ENCODE measurements around the gene MFSD12. TPM values are rescaled to one million over a fixed set of nuclear protein-coding genes. Genes with fewer than 3 reads are reported as not detected.

MFSD12 gene
- polyA plus RNA-seq, 3 donors, result 47.9 to 150 (median 55.5) TPM

GRCh38 chr19:3536429-3537100 lies 20.8 kb downstream of the MFSD12 start:
- H3K27ac Mint-ChIP-seq, result peak overlapping the region in 2 of 7 donors; percentile 2 to 25
- H3K4me2 ChIP-seq (replicated peaks; ENCODE audit: extremely low read depth, low read length, poor library complexity, severe bottlenecking), result no peak overlapping the region
- H3K27me3 ChIP-seq (ENCODE audit: control insufficient read depth in 2 of 2, insufficient read depth in 2 of 2, low read length in 2 of 2), result no peaks in the 10 kb centered on the region
- H4K20me1 ChIP-seq (ENCODE audit: insufficient read depth, low read length), result peaks cover 47% of the 10 kb centered on the region
- peaks cover 41 to 61% of the 10 kb centered on the region in 2 donors for H3K36me3 ChIP-seq (replicated peaks in 1 of 2; ENCODE audit: control insufficient read depth in 1 of 2, insufficient read depth in 2 of 2, low read length in 2 of 2)
- peaks cover 10% of the 10 kb centered on the region for H3K4me1 Mint-ChIP-seq
- peaks cover 35 to 60% of the 10 kb centered on the region in 2 donors for H3K36me3 Mint-ChIP-seq
- H3K4me1 ChIP-seq (ENCODE audit: control insufficient read depth in 1 of 2, insufficient read depth in 2 of 2, low read length in 2 of 2), result peaks cover 0 to 5% of the 10 kb centered on the region in 2 donors
- no peak for TF ChIP-seq CTCF (IDR thresholded peaks at IDR 0.05)
- peaks cover 0 to 1% (median 0%) of the 10 kb centered on the region in 3 donors for H3K27me3 Mint-ChIP-seq (ENCODE audit: low read depth in 3 of 3)
- intact Hi-C loops (cut with micrococcal nuclease), result no loop called here
- no peak for DNase-seq
- H3K9ac ChIP-seq (ENCODE audit: insufficient read depth, low read length, poor library complexity, severe bottlenecking), result no peak overlapping the region
- H2AFZ ChIP-seq (ENCODE audit: insufficient read depth, low read depth, low read length, poor library complexity, severe bottlenecking), result no peak overlapping the region
- WGBS (ENCODE audit: insufficient coverage), result 87% methylated on average over 25 of the region's 27 CpGs
- H3K9me3 Mint-ChIP-seq, result peaks cover 0 to 5% (median 2%) of the 10 kb centered on the region in 7 donors
- no peak overlapping the region for H3K4me3 ChIP-seq (replicated peaks in 1 of 3; ENCODE audit: low read depth in 2 of 3, low read length in 3 of 3)
- no peaks in the 10 kb centered on the region for H3K79me2 ChIP-seq (ENCODE audit: insufficient read depth, low read length)
- H3K27ac ChIP-seq (ENCODE audit: low read depth in 1 of 2, low read length in 2 of 2), result no peak overlapping the region
- no peak overlapping the region for H3K4me3 Mint-ChIP-seq
- no peaks in the 10 kb centered on the region for H3K9me3 ChIP-seq (replicated peaks in 1 of 2; ENCODE audit: control insufficient read depth in 1 of 2, insufficient read depth in 1 of 2, low read length in 2 of 2)

GRCh38 chr19:3535981-3536380 lies 21.4 kb downstream of the MFSD12 start:
- Histone ChIP-seq H3K9ac (ENCODE audit: insufficient read depth, low read length, poor library complexity, severe bottlenecking) (no peak overlapping the region), H3K27ac (ENCODE audit: low read depth in 1 of 2, low read length in 2 of 2) (no peak overlapping the region), H2AFZ (ENCODE audit: insufficient read depth, low read depth, low read length, poor library complexity, severe bottlenecking) (no peak overlapping the region), H3K27me3 (ENCODE audit: control insufficient read depth in 2 of 2, insufficient read depth in 2 of 2, low read length in 2 of 2) (no peaks in the 10 kb centered on the region), H3K4me3 (replicated peaks in 1 of 3; ENCODE audit: low read depth in 2 of 3, low read length in 3 of 3) (no peak overlapping the region), H3K79me2 (ENCODE audit: insufficient read depth, low read length) (no peaks in the 10 kb centered on the region), H3K4me2 (replicated peaks; ENCODE audit: extremely low read depth, low read length, poor library complexity, severe bottlenecking) (no peak overlapping the region), H3K36me3 (replicated peaks in 1 of 2; ENCODE audit: control insufficient read depth in 1 of 2, insufficient read depth in 2 of 2, low read length in 2 of 2) (peaks cover 47 to 67% of the 10 kb centered on the region in 2 donors), H3K9me3 (replicated peaks in 1 of 2; ENCODE audit: control insufficient read depth in 1 of 2, insufficient read depth in 1 of 2, low read length in 2 of 2) (no peaks in the 10 kb centered on the region), H4K20me1 (ENCODE audit: insufficient read depth, low read length) (peaks cover 47% of the 10 kb centered on the region), H3K4me1 (ENCODE audit: control insufficient read depth in 1 of 2, insufficient read depth in 2 of 2, low read length in 2 of 2) (peaks cover 0 to 5% of the 10 kb centered on the region in 2 donors)
- H3K4me1 Mint-ChIP-seq, result peaks cover 10% of the 10 kb centered on the region
- intact Hi-C loops (cut with micrococcal nuclease), result no loop called here
- no peak for TF ChIP-seq CTCF (IDR thresholded peaks at IDR 0.05)
- peak overlapping the region in 2 of 7 donors; percentile 2 to 27 for H3K27ac Mint-ChIP-seq
- H3K36me3 Mint-ChIP-seq, result peaks cover 35 to 60% of the 10 kb centered on the region in 2 donors
- no peak overlapping the region for H3K4me3 Mint-ChIP-seq
- DNase-seq, result no peak
- no peaks in the 10 kb centered on the region for H3K27me3 Mint-ChIP-seq (ENCODE audit: low read depth in 3 of 3)
- peaks cover 0 to 5% (median 2%) of the 10 kb centered on the region in 7 donors for H3K9me3 Mint-ChIP-seq
- 100% methylated on average over 4 of the region's 10 CpGs for WGBS (ENCODE audit: insufficient coverage)
